ENCODE data around the gene SORL1.

Gene SORL1

GRCh38 chr11:121431820-121432526, 20.1 kb upstream of the SORL1 start:
- no peak for DNase-seq

GRCh38 chr11:121435132-121435531, 17.0 kb upstream of the SORL1 start:
- no peak for DNase-seq

GRCh38 chr11:121435551-121436511, 16.3 kb upstream of the SORL1 start:
- no peak for DNase-seq

GRCh38 chr11:121437018-121437685, 15.0 kb upstream of the SORL1 start:
- DNase-seq = no peak

GRCh38 chr11:121437686-121438078, 14.4 kb upstream of the SORL1 start:
- no peak for DNase-seq

GRCh38 chr11:121439337-121439736, 12.8 kb upstream of the SORL1 start:
- DNase-seq = no peak

- no peak for DNase-seq
These were observed 12.4 kb upstream of the SORL1 start for GRCh38 chr11:121439759-121440158.

- DNase-seq = no peak
These were observed 10.6 kb upstream of the SORL1 start for GRCh38 chr11:121441521-121441920.

GRCh38 chr11:121443688-121444275, 8.3 kb upstream of the SORL1 start:
- DNase-seq = peak; percentile 33

GRCh38 chr11:121444526-121444925, 7.6 kb upstream of the SORL1 start:
- no peak for DNase-seq

- DNase-seq = no peak
These were observed 6.9 kb upstream of the SORL1 start for GRCh38 chr11:121445071-121445768.

- no peak for DNase-seq
These were observed 5.4 kb upstream of the SORL1 start for GRCh38 chr11:121446752-121447156.

- no peak for DNase-seq
These were observed 4.1 kb upstream of the SORL1 start for GRCh38 chr11:121448011-121448410.

GRCh38 chr11:121448431-121448941, 3.6 kb upstream of the SORL1 start:
- no peak for DNase-seq

GRCh38 chr11:121449123-121449522, 3.0 kb upstream of the SORL1 start:
- no peak for DNase-seq

GRCh38 chr11:121449626-121450025, 2.5 kb upstream of the SORL1 start:
- no peak for DNase-seq

GRCh38 chr11:121450401-121450800, 1.7 kb upstream of the SORL1 start:
- no peak for DNase-seq

- peak; percentile 44 for DNase-seq
These were observed 732 bp upstream of the SORL1 start for GRCh38 chr11:121451178-121451985.

- DNase-seq = peak; percentile 52
These were observed 566 bp downstream of the SORL1 start, which contains the start of gene SORL1-AS1 for GRCh38 chr11:121452609-121453150. SORL1-AS1 (minus strand) TSS chr11:121452967.

- no peak for DNase-seq
These were observed 1.6 kb downstream of the SORL1 start for GRCh38 chr11:121453589-121454299.
